ENCODE data around the gene EBNA1BP2. TPM values are rescaled to one million over a fixed set of nuclear protein-coding genes. Genes with fewer than 3 reads are reported as not detected.
A peak's percentile ranks its signal among the peaks of the same experiment; 100 is the strongest.

Gene EBNA1BP2
- total RNA-seq, 2 donors from 2014 or later, result 28.4 to 34.0 TPM

- Histone ChIP-seq H3K4me1 (peaks cover 0 to 20% of the 10 kb centered on the region in 2 donors), H3K27ac (peak overlapping the region; percentile 23 to 49), H3K36me3 (no peaks in the 10 kb centered on the region), H3K9me3 (peaks cover 0 to 9% of the 10 kb centered on the region in 2 donors), H3K27me3 (no peaks in the 10 kb centered on the region), H3K4me3 (no peak overlapping the region)
- no peak for DNase-seq (ENCODE audit: low spot score)
- TF ChIP-seq CTCF (IDR thresholded peaks at IDR 0.05), result no peak
Observed at GRCh38 chr1:43207229-43207853, 35.3 kb upstream of the EBNA1BP2 start.

GRCh38 chr1:43206600-43207228 is 34.6 kb upstream of the EBNA1BP2 start:
- peaks cover 0 to 9% of the 10 kb centered on the region in 2 donors for H3K9me3 ChIP-seq
- H3K27ac ChIP-seq, result peak overlapping the region; percentile 23 to 49
- H3K27me3 ChIP-seq, result no peaks in the 10 kb centered on the region
- H3K4me1 ChIP-seq, result peaks cover 0 to 20% of the 10 kb centered on the region in 2 donors
- DNase-seq (ENCODE audit: low spot score), result no peak
- H3K36me3 ChIP-seq, result no peaks in the 10 kb centered on the region
- H3K4me3 ChIP-seq, result peak overlapping the region in 1 of 2 donors; percentile 10
- TF ChIP-seq CTCF (IDR thresholded peaks at IDR 0.05), result no peak

- no peak for TF ChIP-seq CTCF (IDR thresholded peaks at IDR 0.05)
- Histone ChIP-seq H3K27ac (peak overlapping the region in 1 of 2 donors; percentile 49), H3K36me3 (no peaks in the 10 kb centered on the region), H3K27me3 (no peaks in the 10 kb centered on the region), H3K4me3 (no peak overlapping the region), H3K4me1 (peaks cover 0 to 20% of the 10 kb centered on the region in 2 donors), H3K9me3 (peaks cover 0 to 9% of the 10 kb centered on the region in 2 donors)
- DNase-seq (ENCODE audit: low spot score), result no peak
Observed at GRCh38 chr1:43205671-43206070, 33.6 kb upstream of the EBNA1BP2 start.

- Histone ChIP-seq H3K9me3 (peaks cover 0 to 9% of the 10 kb centered on the region in 2 donors), H3K36me3 (no peaks in the 10 kb centered on the region), H3K4me1 (peaks cover 0 to 20% of the 10 kb centered on the region in 2 donors), H3K27me3 (no peaks in the 10 kb centered on the region), H3K27ac (no peak overlapping the region), H3K4me3 (no peak overlapping the region)
- no peak for TF ChIP-seq CTCF (IDR thresholded peaks at IDR 0.05)
- DNase-seq (ENCODE audit: low spot score), result no peak
Observed at GRCh38 chr1:43204394-43204793, 32.3 kb upstream of the EBNA1BP2 start.

GRCh38 chr1:43203859-43204258 is 31.8 kb upstream of the EBNA1BP2 start:
- H3K9me3 ChIP-seq, result peaks cover 0 to 9% of the 10 kb centered on the region in 2 donors
- TF ChIP-seq CTCF (IDR thresholded peaks at IDR 0.05), result no peak
- DNase-seq (ENCODE audit: low spot score), result no peak
- no peak overlapping the region for H3K27ac ChIP-seq
- H3K36me3 ChIP-seq, result no peaks in the 10 kb centered on the region
- peaks cover 0 to 20% of the 10 kb centered on the region in 2 donors for H3K4me1 ChIP-seq
- H3K4me3 ChIP-seq, result no peak overlapping the region
- no peaks in the 10 kb centered on the region for H3K27me3 ChIP-seq
